ENCODE data around the gene ZSWIM3. TPM values are rescaled to one million over a fixed set of nuclear protein-coding genes. Genes with fewer than 3 reads are reported as not detected.

The ZSWIM3 gene
- total and polyA plus RNA-seq, 2 donors (not counting 1 experiment from before 2014, with no cell fraction given) = 3.6 to 7.6 TPM

- DNase-seq (ENCODE audit: low read depth in 2 of 2) = no peak
- Histone ChIP-seq H3K9me3 (ENCODE audit: control insufficient read depth, insufficient read depth, low read depth, low read length) (no peaks in the 10 kb centered on the region), H4K20me1 (ENCODE audit: control insufficient read depth, extremely low read depth, insufficient read depth, low read length) (no peaks in the 10 kb centered on the region), H2AFZ (ENCODE audit: low read length) (no peak overlapping the region), H3K79me2 (ENCODE audit: control insufficient read depth, insufficient read depth, low read length) (no peaks in the 10 kb centered on the region), H3K4me1 (ENCODE audit: control insufficient read depth, extremely low read depth, insufficient read depth, low read length) (no peaks in the 10 kb centered on the region), H3K4me2 (ENCODE audit: extremely low read depth, insufficient read depth, low read length) (no peak overlapping the region), H3K36me3 (ENCODE audit: control insufficient read depth, insufficient read depth, low read length) (peaks cover 23% of the 10 kb centered on the region), H3K27me3 (ENCODE audit: control insufficient read depth, insufficient read depth, low read length) (no peaks in the 10 kb centered on the region), H3K4me3 (replicated peaks in 1 of 4; ENCODE audit: control extremely low read depth in 1 of 4, insufficient read depth in 1 of 4, low read depth in 3 of 4, low read length in 4 of 4) (no peak overlapping the region), H3K27ac (ENCODE audit: insufficient read depth, low read length) (no peak overlapping the region), H3K9ac (ENCODE audit: insufficient read depth, low read length) (no peak overlapping the region)
- no peak for TF ChIP-seq EZH2 (IDR thresholded peaks at IDR 0.05; ENCODE audit: low read length, missing control alignments)
- no peak for TF ChIP-seq CTCF (conservative IDR thresholded peaks at IDR 0.05 in 1 of 2, IDR thresholded peaks at IDR 0.05 in 1 of 2; ENCODE audit: low read depth in 1 of 2, low read length in 2 of 2)
Observed at GRCh38 chr20:45845452-45845851, 12.0 kb upstream of the ZSWIM3 start.

- Histone ChIP-seq H3K27ac (ENCODE audit: insufficient read depth, low read length) (no peak overlapping the region), H3K9me3 (ENCODE audit: control insufficient read depth, insufficient read depth, low read depth, low read length) (no peaks in the 10 kb centered on the region), H3K4me2 (ENCODE audit: extremely low read depth, insufficient read depth, low read length) (no peak overlapping the region), H3K36me3 (ENCODE audit: control insufficient read depth, insufficient read depth, low read length) (peaks cover 5% of the 10 kb centered on the region), H3K4me3 (replicated peaks in 1 of 4; ENCODE audit: control extremely low read depth in 1 of 4, insufficient read depth in 1 of 4, low read depth in 3 of 4, low read length in 4 of 4) (no peak overlapping the region), H3K4me1 (ENCODE audit: control insufficient read depth, extremely low read depth, insufficient read depth, low read length) (no peaks in the 10 kb centered on the region), H3K79me2 (ENCODE audit: control insufficient read depth, insufficient read depth, low read length) (no peaks in the 10 kb centered on the region), H3K27me3 (ENCODE audit: control insufficient read depth, insufficient read depth, low read length) (no peaks in the 10 kb centered on the region), H2AFZ (ENCODE audit: low read length) (no peak overlapping the region), H3K9ac (ENCODE audit: insufficient read depth, low read length) (no peak overlapping the region), H4K20me1 (ENCODE audit: control insufficient read depth, extremely low read depth, insufficient read depth, low read length) (no peaks in the 10 kb centered on the region)
- no peak for TF ChIP-seq EZH2 (IDR thresholded peaks at IDR 0.05; ENCODE audit: low read length, missing control alignments)
- no peak for TF ChIP-seq CTCF (conservative IDR thresholded peaks at IDR 0.05 in 1 of 2, IDR thresholded peaks at IDR 0.05 in 1 of 2; ENCODE audit: low read depth in 1 of 2, low read length in 2 of 2)
- DNase-seq (ENCODE audit: low read depth in 2 of 2) = no peak
Observed at GRCh38 chr20:45848421-45848820, 9.0 kb upstream of the ZSWIM3 start.

GRCh38 chr20:45848969-45849582, 8.3 kb upstream of the ZSWIM3 start:
- Histone ChIP-seq H3K9ac (ENCODE audit: insufficient read depth, low read length) (no peak overlapping the region), H3K4me1 (ENCODE audit: control insufficient read depth, extremely low read depth, insufficient read depth, low read length) (no peaks in the 10 kb centered on the region), H3K36me3 (ENCODE audit: control insufficient read depth, insufficient read depth, low read length) (peaks cover 2% of the 10 kb centered on the region), H3K27ac (ENCODE audit: insufficient read depth, low read length) (no peak overlapping the region), H3K79me2 (ENCODE audit: control insufficient read depth, insufficient read depth, low read length) (no peaks in the 10 kb centered on the region), H3K27me3 (ENCODE audit: control insufficient read depth, insufficient read depth, low read length) (no peaks in the 10 kb centered on the region), H3K4me3 (replicated peaks in 1 of 4; ENCODE audit: control extremely low read depth in 1 of 4, insufficient read depth in 1 of 4, low read depth in 3 of 4, low read length in 4 of 4) (no peak overlapping the region), H4K20me1 (ENCODE audit: control insufficient read depth, extremely low read depth, insufficient read depth, low read length) (no peaks in the 10 kb centered on the region), H3K4me2 (ENCODE audit: extremely low read depth, insufficient read depth, low read length) (no peak overlapping the region), H2AFZ (ENCODE audit: low read length) (no peak overlapping the region), H3K9me3 (ENCODE audit: control insufficient read depth, insufficient read depth, low read depth, low read length) (no peaks in the 10 kb centered on the region)
- TF ChIP-seq EZH2 (IDR thresholded peaks at IDR 0.05; ENCODE audit: low read length, missing control alignments) (no peak), CTCF (conservative IDR thresholded peaks at IDR 0.05 in 1 of 2, IDR thresholded peaks at IDR 0.05 in 1 of 2; ENCODE audit: low read depth in 1 of 2, low read length in 2 of 2) (no peak)
- no peak for DNase-seq (ENCODE audit: low read depth in 2 of 2)

Data from fibroblast of lung (primary cell).